HepG2 (cell line): ENCODE measurements around the gene KLRC2. TPM values are rescaled to one million over a fixed set of nuclear protein-coding genes. Genes with fewer than 3 reads are reported as not detected.

ENCODE experiments used
- ATAC-seq: fragments of 200-7000 bp; cut with Tn5 transposase; 3 replicates; pipeline ENCODE4 v1.9.1; 2020; ENCODE audit warnings: mild to moderate bottlenecking, moderate library complexity
- BruUV-seq: library from RNA; stranded (reverse); fragments of 400-500 nt; replicated peaks from 2 replicates; lab custom pipeline; 2021; lab: Mats Ljungman, UMichigan
- CTCF ChIA-PET: fragments of 300-600 bp; formaldehyde crosslinking; extraction: SDS; loops from one replicate; lab custom pipeline; 2021; ENCODE audit warnings: low total read pairs, inconsistent platforms, low intra/inter-chr PET ratio; lab: Yijun Ruan, JAX
- POLR2A ChIA-PET: fragments of 350-600 bp; sonication (Branson Sonifier 250); formaldehyde crosslinking; loops from one replicate; lab custom pipeline; 2020; ENCODE audit warnings: antibody characterized with exemption, inconsistent platforms; lab: Yijun Ruan, JAX
- DNase-seq: peaks from one replicate; pipeline ENCODE4 v3.0.0-alpha.2; 2015; ENCODE audit warnings: low spot score
- FAIRE-seq: peaks from 3 replicates; lab custom pipeline; 2011; peaks lifted over from hg19 to GRCh38; lab: Jason Lieb, UNC
- H2AFZ ChIP-seq: one replicate; pipeline ENCODE4 v1.6.1; 2011; ENCODE audit warnings: low read length, inconsistent platforms
- H3K27ac ChIP-seq: fragments of 300-600 bp; 3 replicates; pipeline ENCODE4 v1.8.0; 2011; ENCODE audit warnings: mixed run types, mild to moderate bottlenecking, mixed read lengths, low read length, inconsistent platforms; ENCODE audit not compliant: insufficient read depth; ENCODE audit errors: extremely low read length
- H3K27me3 ChIP-seq, 2 experiments: fragments of 200-600 bp in 1 of 2; 2 replicates in 1 of 2; 3 replicates in 1 of 2; pipeline versions ENCODE4 v1.6.0 to v1.8.0; 2011; ENCODE audit warnings: low read length in 2 of 2, mild to moderate bottlenecking in 2 of 2, moderate library complexity in 2 of 2, inconsistent platforms in 1 of 2; ENCODE audit not compliant: insufficient read depth in 2 of 2, control insufficient read depth in 1 of 2
- H3K36me3 ChIP-seq, 2 experiments: fragments of 200-600 bp in 1 of 2; replicated peaks in 1 of 2; 2 replicates in 1 of 2; 3 replicates in 1 of 2; pipeline versions ENCODE4 v1.5.1 to v1.8.0; 2011; ENCODE audit warnings: low read length in 2 of 2, inconsistent platforms in 1 of 2; ENCODE audit not compliant: insufficient read depth in 2 of 2, control insufficient read depth in 1 of 2
- H3K4me1 ChIP-seq: 2 replicates; pipeline ENCODE4 v1.5.1; 2012; ENCODE audit warnings: low read length, inconsistent platforms; ENCODE audit not compliant: insufficient read depth
- H3K4me2 ChIP-seq: 2 replicates; pipeline ENCODE4 v1.6.0; 2011; ENCODE audit warnings: low read depth, low read length, inconsistent platforms
- H3K4me3 ChIP-seq, 3 experiments: fragments of 200-600 bp in 1 of 3; sonication (generic), shearing (Covaris generic) in 1 of 3; replicated peaks in 1 of 3; 2 replicates each; pipeline ENCODE4 v1.5.1; 2011 to 2016; ENCODE audit warnings: low read length in 3 of 3, inconsistent platforms in 2 of 3, low read depth in 2 of 3, mild to moderate bottlenecking in 2 of 3, control low read depth in 1 of 3, mixed read lengths in 1 of 3; ENCODE audit not compliant: insufficient read depth in 1 of 3
- H3K79me2 ChIP-seq: one replicate; pipeline ENCODE4 v1.6.1; 2011; ENCODE audit warnings: low read length, inconsistent platforms; ENCODE audit not compliant: insufficient read depth
- H3K9ac ChIP-seq: 2 replicates; pipeline ENCODE4 v1.6.0; 2011; ENCODE audit warnings: mild to moderate bottlenecking, low read depth, low read length, inconsistent platforms; ENCODE audit not compliant: insufficient read depth
- H3K9me3 ChIP-seq: 2 replicates; pipeline ENCODE4 v1.5.1; 2012; ENCODE audit warnings: mild to moderate bottlenecking, low read length
- H4K20me1 ChIP-seq: 2 replicates; pipeline ENCODE4 v1.6.0; 2011; ENCODE audit warnings: inconsistent platforms, mild to moderate bottlenecking, low read length, moderate library complexity; ENCODE audit not compliant: insufficient read depth
- ATF4 ChIP-seq, 2 experiments: fragments of 450-650 bp in 1 of 2; sonication (generic) in 1 of 2; formaldehyde crosslinking; IDR thresholded peaks; 2 replicates each; pipeline versions ENCODE4 v1.5.0 to v1.8.0; 2020 to 2022; ENCODE audit warnings: mild to moderate bottlenecking in 1 of 2, missing genetic modification reagents in 1 of 2
- ATF5 ChIP-seq: sonication (generic); formaldehyde crosslinking; IDR thresholded peaks from 2 replicates; pipeline ENCODE4 v1.4.0; 2020; ENCODE audit warnings: mild to moderate bottlenecking, low read depth, missing genetic modification reagents
- ELF4 ChIP-seq: sonication (generic); formaldehyde crosslinking; IDR thresholded peaks from 2 replicates; pipeline ENCODE4 v1.5.0; 2020; ENCODE audit warnings: missing genetic modification reagents, mild to moderate bottlenecking, moderate library complexity, borderline replicate concordance
- FOXK1 ChIP-seq: sonication (generic); formaldehyde crosslinking; IDR thresholded peaks from 2 replicates; pipeline ENCODE4 v1.4.0; 2020; ENCODE audit warnings: low read depth, missing genetic modification reagents, borderline replicate concordance
- HNRNPH1 ChIP-seq: fragments of 200-400 bp; formaldehyde crosslinking; optimal IDR thresholded peaks from 2 replicates; pipeline ENCODE3; 2017; ENCODE audit warnings: mild to moderate bottlenecking, low read depth, low read length
- NFRKB ChIP-seq: fragments of 450-650 bp; IDR thresholded peaks from 2 replicates; pipeline ENCODE4 v1.6.1; 2017
- TEAD3 ChIP-seq: optimal IDR thresholded peaks from 2 replicates; pipeline ENCODE3; 2016; ENCODE audit warnings: borderline replicate concordance
- ZNF10 ChIP-seq: sonication (generic); formaldehyde crosslinking; IDR thresholded peaks from 2 replicates; pipeline ENCODE4 v1.4.0; 2020; ENCODE audit warnings: mild to moderate bottlenecking, low read depth, missing genetic modification reagents, borderline replicate concordance
- ZNF124 ChIP-seq: sonication (generic); formaldehyde crosslinking; IDR thresholded peaks from 2 replicates; pipeline ENCODE4 v1.4.0; 2020; ENCODE audit warnings: missing genetic modification reagents
- ZNF550 ChIP-seq: sonication (generic); formaldehyde crosslinking; IDR thresholded peaks from 2 replicates; pipeline ENCODE4 v1.4.0; 2020; ENCODE audit warnings: mild to moderate bottlenecking, missing genetic modification reagents, borderline replicate concordance
- ZNF562 ChIP-seq: sonication (generic); formaldehyde crosslinking; IDR thresholded peaks from 2 replicates; pipeline ENCODE4 v1.8.0; 2022; ENCODE audit warnings: missing genetic modification reagents, borderline replicate concordance
- ZNF563 ChIP-seq: sonication (generic); formaldehyde crosslinking; IDR thresholded peaks from 2 replicates; pipeline ENCODE4 v1.8.0; 2022; ENCODE audit warnings: mild to moderate bottlenecking, moderate library complexity, missing genetic modification reagents
- ZNF629 ChIP-seq: sonication (generic); formaldehyde crosslinking; conservative IDR thresholded peaks from 2 replicates; pipeline ENCODE4 v1.5.0; 2020; ENCODE audit warnings: missing genetic modification reagents
- ZNF644 ChIP-seq: IDR thresholded peaks from 2 replicates; pipeline ENCODE4 v1.6.1; 2016; ENCODE audit warnings: low read depth
- ZSCAN29 ChIP-seq: sonication (generic); formaldehyde crosslinking; conservative IDR thresholded peaks from 2 replicates; pipeline ENCODE4 v1.4.0; 2020; ENCODE audit warnings: mild to moderate bottlenecking, missing genetic modification reagents
- WGBS: methylation state at CpG from one replicate; pipeline ENCODE4 v1.1.6; 2017; ENCODE audit warnings: low lambda C conversion rate; 5-methylcytosine and 5-hydroxymethylcytosine counted together
- in situ Hi-C: cut with HindIII; loops from 2 replicates; pipeline ENCODE4 v1.10.0; 2017; ENCODE audit warnings: low pct_unique_long_range_greater_than_20kb; ENCODE audit not compliant: extremely low pct_ligation_motif_present
- intact Hi-C: fragments of 100-400 bp; cut with micrococcal nuclease; formaldehyde crosslinking; loops from one replicate; pipeline ENCODE4 v1.10.0; 2022; ENCODE audit not compliant: unreplicated experiment
- polyA plus RNA-seq, 8 experiments: library from polyadenylated mRNA; depleted of rRNA in 3 of 8; stranded (reverse) in 7 of 8; unstranded in 1 of 8; fragments of >200 nt; fragmentation: Illumina TruSeq in 4 of 8; extraction: Trizol in 4 of 8; gene quantifications; 2 replicates each; pipeline versions ENCODE4 v1.2.1 to v1.2.3, GENCODE V29; 2011 to 2016; ENCODE audit warnings: low read depth in 4 of 8, missing spikeins in 1 of 8, mixed read lengths in 1 of 8; ENCODE audit not compliant: insufficient read depth in 1 of 8
- total RNA-seq, 5 experiments: library from RNA; depleted of rRNA; stranded (reverse); fragments of >200 nt; fragmentation: Illumina TruSeq; extraction: Trizol; gene quantifications; 2 replicates each; pipeline ENCODE4 v1.2.3, GENCODE V29; 2016; ENCODE audit warnings: low read depth in 1 of 5
- TF ChIP-seq, protein P1 (sequence below): IDR thresholded peaks from 2 replicates; pipeline ENCODE4 v1.6.1; 2016; ENCODE audit warnings: low read depth, borderline replicate concordance

Gene KLRC2
- total and polyA plus RNA-seq, 2 of the 13 experiments (the other 11 are each of a cell fraction or from before 2014, with no cell fraction given), result 0.20 to 0.49 TPM

DNA sequence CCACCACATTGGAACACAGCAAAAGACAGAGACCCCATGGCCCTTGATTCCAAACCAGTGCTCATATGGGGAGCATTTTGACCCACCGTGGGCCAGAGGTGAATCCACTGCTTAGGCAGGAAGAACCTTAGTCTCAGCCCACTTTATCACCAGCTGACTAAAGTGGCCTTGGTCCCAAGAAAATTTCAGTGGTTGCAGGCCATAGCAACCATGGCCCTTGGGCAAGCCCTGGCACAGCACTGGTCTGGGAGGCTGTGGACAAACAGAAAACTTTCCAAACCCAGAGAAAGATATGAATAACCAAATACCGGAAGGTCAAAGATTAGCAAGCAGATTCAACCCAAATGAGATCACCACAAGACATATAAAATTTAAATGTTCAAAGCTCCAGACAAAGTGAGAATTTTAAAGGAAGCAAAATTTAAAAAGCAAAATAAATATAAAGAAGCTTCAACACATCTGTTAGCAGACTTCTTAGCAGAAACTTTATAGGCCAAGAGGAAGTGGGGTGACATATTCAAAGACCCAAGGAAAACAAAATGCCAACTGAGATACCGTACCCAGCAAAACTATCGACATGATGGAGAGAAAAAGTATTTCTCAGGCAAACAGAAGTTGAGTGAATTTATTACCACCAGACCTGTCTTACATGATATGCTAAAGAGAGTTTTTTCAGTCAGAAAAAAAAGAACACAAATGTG, 53.7 kb downstream of the KLRC2 start:
- Histone ChIP-seq H3K9ac (no peak overlapping the region), H2AFZ (no peak overlapping the region), H3K9me3 (no peaks in the 10 kb centered on the region), H3K27ac (no peak overlapping the region), H3K79me2 (no peaks in the 10 kb centered on the region), H3K27me3 (no peaks in the 10 kb centered on the region), H3K4me3 (no peak overlapping the region), H4K20me1 (no peaks in the 10 kb centered on the region), H3K4me2 (no peak overlapping the region), H3K4me1 (no peaks in the 10 kb centered on the region), H3K36me3 (no peaks in the 10 kb centered on the region)
- BruUV-seq, result no TSS peak
- FAIRE-seq, result no peak
- CTCF ChIA-PET, result no interaction called here
- ATAC-seq, result no peak
- intact Hi-C loops, result no loop called here
- TF ChIP-seq, protein P1, sequence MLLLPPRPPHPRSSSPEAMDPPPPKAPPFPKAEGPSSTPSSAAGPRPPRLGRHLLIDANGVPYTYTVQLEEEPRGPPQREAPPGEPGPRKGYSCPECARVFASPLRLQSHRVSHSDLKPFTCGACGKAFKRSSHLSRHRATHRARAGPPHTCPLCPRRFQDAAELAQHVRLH (CRISPR knock-in tag), result no peak
- TF ChIP-seq ZNF10 (CRISPR knock-in tag), result no peak
- no peak for TF ChIP-seq ZNF563 (CRISPR knock-in tag)
- TF ChIP-seq ZNF629 (CRISPR knock-in tag), result no peak
- TF ChIP-seq HNRNPH1, result no peak
- no peak for TF ChIP-seq ZNF124 (CRISPR knock-in tag)
- TF ChIP-seq NFRKB, result no peak
- TF ChIP-seq ZNF644 (CRISPR knock-in tag), result no peak
- no peak for TF ChIP-seq ZSCAN29 (CRISPR knock-in tag)
- TF ChIP-seq ELF4, result no peak
- no peak for TF ChIP-seq TEAD3 (CRISPR knock-in tag)
- TF ChIP-seq ZNF562 (CRISPR knock-in tag), result no peak
- no peak for TF ChIP-seq FOXK1 (CRISPR knock-in tag)
- no peak for TF ChIP-seq ATF4 (CRISPR knock-in tag; IDR thresholded peaks at IDR 0.05)
- no peak for TF ChIP-seq ZNF550
- no peak for TF ChIP-seq ATF5 (CRISPR knock-in tag)
- POLR2A ChIA-PET, result no interaction called here
- 49% methylated on average over 4 of the region's 4 CpGs for WGBS
- no peak for DNase-seq
- in situ Hi-C loops, result no loop called here

Other genes with a start within 250 kb of the KLRC2 start
- 7.9 and 8.1 TPM in 2 replicates for gene GABARAPL1, start 223.1 kb downstream of the KLRC2 start, total RNA-seq (2016; rRNA removed; fragmentation: Illumina TruSeq; extraction: Trizol)
- gene GABARAPL1, start 223.1 kb downstream of the KLRC2 start, polyA plus RNA-seq (2011; rRNA removed), result 26.1 and 28.1 TPM in 2 replicates
- gene KLRD1, start 128.1 kb downstream of the KLRC2 start, total RNA-seq (2016; rRNA removed; fragmentation: Illumina TruSeq; extraction: Trizol), result not detected in 2 replicates
- 0.01 TPM in 2 replicates for gene KLRD1, start 128.1 kb downstream of the KLRC2 start, polyA plus RNA-seq (2011; rRNA removed)
- gene KLRK1, start 46.0 kb downstream of the KLRC2 start, total RNA-seq (2016; rRNA removed; fragmentation: Illumina TruSeq; extraction: Trizol), result not detected in 2 replicates
- 0.07 TPM in 1 of 2 replicates, not detected in the other for gene KLRK1, start 46.0 kb downstream of the KLRC2 start, polyA plus RNA-seq (2011; rRNA removed)
- not detected in 2 replicates for gene KLRC4, start 26.3 kb downstream of the KLRC2 start, total RNA-seq (2016; rRNA removed; fragmentation: Illumina TruSeq; extraction: Trizol)
- gene KLRC4, start 26.3 kb downstream of the KLRC2 start, polyA plus RNA-seq (2011; rRNA removed), result 0.09 TPM in 1 of 2 replicates, not detected in the other
- not detected in 2 replicates for gene KLRC3, start 15.4 kb downstream of the KLRC2 start, total RNA-seq (2016; rRNA removed; fragmentation: Illumina TruSeq; extraction: Trizol)
- gene KLRC3, start 15.4 kb downstream of the KLRC2 start, polyA plus RNA-seq (2011; rRNA removed), result not detected in 2 replicates
- not detected in 2 replicates for gene KLRC1, start 17.4 kb upstream of the KLRC2 start, total RNA-seq (2016; rRNA removed; fragmentation: Illumina TruSeq; extraction: Trizol)
- gene KLRC1, start 17.4 kb upstream of the KLRC2 start, polyA plus RNA-seq (2011; rRNA removed), result not detected in 2 replicates
- gene EIF2S3B, start 69.9 kb upstream of the KLRC2 start, total RNA-seq (2016; rRNA removed; fragmentation: Illumina TruSeq; extraction: Trizol), result 7.6 and 9.2 TPM in 2 replicates
- gene EIF2S3B, start 69.9 kb upstream of the KLRC2 start, polyA plus RNA-seq (2011; rRNA removed), result 3.6 and 4.9 TPM in 2 replicates
- 49.8 and 84.5 TPM in 2 replicates for gene MAGOHB, start 177.6 kb upstream of the KLRC2 start, total RNA-seq (2016; rRNA removed; fragmentation: Illumina TruSeq; extraction: Trizol)
- 5.3 and 7.0 TPM in 2 replicates for gene MAGOHB, start 177.6 kb upstream of the KLRC2 start, polyA plus RNA-seq (2011; rRNA removed)
- gene STYK1, start 238.0 kb upstream of the KLRC2 start, total RNA-seq (2016; rRNA removed; fragmentation: Illumina TruSeq; extraction: Trizol), result not detected in 2 replicates
- not detected in 2 replicates for gene STYK1, start 238.0 kb upstream of the KLRC2 start, polyA plus RNA-seq (2011; rRNA removed)